GM23248 (cell line): ENCODE results near the gene SMPD1. TPM values are rescaled to one million over a fixed set of nuclear protein-coding genes. Genes with fewer than 3 reads are reported as not detected.

Experiments used
- DNase-seq: peaks from one replicate; pipeline ENCODE4 v3.0.0-alpha.2; 2015
- H2AFZ ChIP-seq: fragments of 200-600 bp; sonication (generic); 2 replicates; pipeline ENCODE4 v1.6.1; 2016; ENCODE audit warnings: antibody characterized with exemption
- H3F3A ChIP-seq: fragments of 200-600 bp; sonication (generic); 2 replicates; pipeline ENCODE4 v1.6.1; 2016; ENCODE audit warnings: mild to moderate bottlenecking, antibody characterized with exemption, mixed run types; ENCODE audit not compliant: insufficient read depth
- H3K27ac ChIP-seq: fragments of 200-600 bp; sonication (generic); 2 replicates; pipeline ENCODE4 v1.5.1; 2016; ENCODE audit warnings: mild to moderate bottlenecking
- H3K27me3 ChIP-seq: fragments of 200-600 bp; sonication (generic); replicated peaks from 2 replicates; pipeline ENCODE4 v1.6.1; 2016; ENCODE audit warnings: mild to moderate bottlenecking; ENCODE audit not compliant: insufficient read depth
- H3K36me3 ChIP-seq: fragments of 200-600 bp; sonication (generic); 2 replicates; pipeline ENCODE4 v1.6.1; 2016; ENCODE audit warnings: low read depth, mild to moderate bottlenecking
- H3K4me1 ChIP-seq: fragments of 200-600 bp; sonication (generic); 2 replicates; pipeline ENCODE4 v1.6.1; 2016; ENCODE audit warnings: mild to moderate bottlenecking; ENCODE audit not compliant: insufficient read depth
- H3K4me2 ChIP-seq: fragments of 200-600 bp; sonication (generic); one replicate; pipeline ENCODE4 v1.6.1; 2016; ENCODE audit warnings: mild to moderate bottlenecking; ENCODE audit not compliant: unreplicated experiment
- H3K4me3 ChIP-seq: fragments of 200-600 bp; sonication (generic); 2 replicates; pipeline ENCODE4 v1.5.1; 2016; ENCODE audit warnings: mild to moderate bottlenecking
- H3K79me2 ChIP-seq: fragments of 200-600 bp; sonication (generic); 2 replicates; pipeline ENCODE4 v1.6.1; 2016; ENCODE audit warnings: mild to moderate bottlenecking; ENCODE audit not compliant: insufficient read depth
- H3K9ac ChIP-seq: fragments of 200-600 bp; sonication (generic); 2 replicates; pipeline ENCODE4 v1.6.1; 2016; ENCODE audit warnings: mild to moderate bottlenecking
- H3K9me2 ChIP-seq: fragments of 200-600 bp; sonication (generic); 2 replicates; pipeline ENCODE4 v1.6.1; 2016; ENCODE audit warnings: mixed run types, mild to moderate bottlenecking, moderate library complexity; ENCODE audit not compliant: insufficient read depth
- H3K9me3 ChIP-seq: fragments of 200-600 bp; sonication (generic); one replicate; pipeline ENCODE4 v1.6.1; 2017; ENCODE audit warnings: low read depth
- H4K20me1 ChIP-seq: fragments of 200-600 bp; sonication (generic); 2 replicates; pipeline ENCODE4 v1.6.0; 2016; ENCODE audit not compliant: insufficient read depth
- EZH2 ChIP-seq: fragments of 200-600 bp; sonication (generic); IDR thresholded peaks from 2 replicates; pipeline ENCODE4 v1.6.1; 2018; ENCODE audit warnings: antibody characterized with exemption, mild to moderate bottlenecking; ENCODE audit not compliant: insufficient read depth, poor library complexity, severe bottlenecking
- EZH2phosphoT487 ChIP-seq: fragments of 200-600 bp; sonication (generic); IDR thresholded peaks from 2 replicates; pipeline ENCODE4 v1.6.1; 2018; ENCODE audit warnings: antibody characterized with exemption, moderate library complexity, mild to moderate bottlenecking, low read depth; ENCODE audit not compliant: insufficient read depth
- WGBS, 2 experiments: methylation state at CpG; one replicate each; pipeline ENCODE4 v1.1.6; 2015 to 2017; ENCODE audit warnings: low lambda C conversion rate in 2 of 2, low coverage in 1 of 2; ENCODE audit errors: missing lambda C conversion rate in 2 of 2; 5-methylcytosine and 5-hydroxymethylcytosine counted together
- in situ Hi-C: fragments of 300-500 bp; cut with MboI; formaldehyde crosslinking; loops from 2 replicates; pipeline ENCODE4 v1.15.0; 2020
- polyA plus RNA-seq: library from polyadenylated mRNA; unstranded; fragments of >200 nt; fragmentation: Nextera tagmentation; extraction: Ambion mirVana; gene quantifications from 2 replicates; pipeline ENCODE4 v1.2.1, GENCODE V29; 2016
- total RNA-seq: library from RNA; depleted of rRNA; stranded (reverse); fragments of >200 nt; shearing (Covaris generic); gene quantifications from 2 replicates; pipeline ENCODE4 v1.2.3, GENCODE V29; 2014

SMPD1 gene
- total and polyA plus RNA-seq, 2 experiments from 2014 or later: 67.9 to 87.8 TPM

- Histone ChIP-seq H3K36me3 (no peaks in the 10 kb centered on the region), H3K9me2 (no peaks in the 10 kb centered on the region), H3K9ac (no peak overlapping the region), H3K4me3 (no peak overlapping the region), H4K20me1 (no peaks in the 10 kb centered on the region), H3K27ac (no peak overlapping the region), H3K4me2 (no peak overlapping the region), H3K4me1 (peaks cover 12% of the 10 kb centered on the region), H3K9me3 (no peaks in the 10 kb centered on the region), H2AFZ (no peak overlapping the region), H3K27me3 (no peaks in the 10 kb centered on the region), H3F3A (peaks cover 27% of the 10 kb centered on the region), H3K79me2 (no peaks in the 10 kb centered on the region)
- WGBS, 2 experiments: 86 to 96% methylated on average over 7 of the region's 7 CpGs
- DNase-seq: no peak
- TF ChIP-seq EZH2 (no peak), EZH2phosphoT487 (no peak)
- in situ Hi-C loops: loop anchor here (10.0 kb wide), 1 partner anchor 60 kb away; the partner anchor contains the start of gene HPX
These were observed 5.1 kb upstream of the SMPD1 start for GRCh38 chr11:6385046-6385777.

DNA sequence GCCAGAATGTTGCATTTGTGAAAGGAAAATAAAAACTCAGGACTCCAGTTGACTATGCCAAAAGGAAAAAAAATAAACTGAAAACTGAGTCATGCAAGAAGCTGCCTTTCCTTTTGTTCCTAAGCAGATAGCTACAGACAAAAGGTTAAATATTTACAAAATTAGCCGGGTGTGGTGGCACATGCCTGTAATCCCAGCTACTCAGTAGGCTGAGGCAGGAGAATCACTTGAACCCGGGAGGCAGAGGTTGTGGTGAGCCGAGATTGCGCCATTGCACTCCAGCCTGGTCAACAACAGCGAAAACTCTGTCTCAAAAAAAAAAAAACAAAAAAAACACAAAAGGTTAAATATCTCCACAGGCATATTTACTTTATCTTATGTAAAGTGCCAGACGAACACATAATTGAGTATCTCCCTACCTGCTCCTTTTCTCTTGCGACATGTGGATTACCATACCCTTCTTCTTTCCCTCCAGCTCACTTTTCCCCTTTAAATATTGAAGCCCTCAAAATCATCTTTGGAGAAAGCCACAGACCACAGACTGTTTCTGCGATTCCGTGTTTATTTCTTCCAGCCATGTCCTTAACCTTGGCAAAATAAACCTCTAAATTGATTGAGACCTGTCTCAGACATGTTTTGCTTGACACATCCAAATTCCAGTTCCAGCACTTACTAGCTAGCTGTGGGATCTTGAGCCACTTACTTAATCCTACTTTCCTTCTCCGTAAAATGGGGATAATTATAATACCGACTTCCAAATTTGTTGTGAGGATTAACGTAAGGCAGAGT, 2.3 kb upstream of the SMPD1 start:
- peak; percentile 36 for DNase-seq
- H3K9me2 ChIP-seq: no peaks in the 10 kb centered on the region
- no peaks in the 10 kb centered on the region for H4K20me1 ChIP-seq
- H3K27ac ChIP-seq: 0 out of 2 replicates have a peak overlapping the region, but pooled peaks have one; percentile 9
- H3K4me1 ChIP-seq: peaks cover 12% of the 10 kb centered on the region
- no peak for TF ChIP-seq EZH2phosphoT487
- TF ChIP-seq EZH2: no peak
- H3K36me3 ChIP-seq: no peaks in the 10 kb centered on the region
- H3K79me2 ChIP-seq: peaks cover 5% of the 10 kb centered on the region; the same call in 1 of the 2 replicates
- peak overlapping the region; percentile 58 for H2AFZ ChIP-seq
- in situ Hi-C loops: loop anchor here (10.0 kb wide), 1 partner anchor 57 kb away; the partner anchor contains the start of gene HPX
- no peak overlapping the region for H3K9ac ChIP-seq
- peaks cover 27% of the 10 kb centered on the region for H3F3A ChIP-seq
- H3K9me3 ChIP-seq: no peaks in the 10 kb centered on the region
- 65% methylated on average over 12 of the region's 12 CpGs for WGBS, 2 experiments
- H3K4me3 ChIP-seq: no peak overlapping the region
- peak overlapping the region; percentile 54 for H3K4me2 ChIP-seq
- H3K27me3 ChIP-seq: no peaks in the 10 kb centered on the region

GRCh38 chr11:6388748-6389147, 1.5 kb upstream of the SMPD1 start:
- 95% methylated on average over 1 of the region's 1 CpG for WGBS, 2 experiments
- H3K27ac ChIP-seq: no peak overlapping the region
- no peak overlapping the region for H3K9ac ChIP-seq
- no peak for DNase-seq
- H3K9me2 ChIP-seq: no peaks in the 10 kb centered on the region
- peaks cover 5% of the 10 kb centered on the region; the same call in 1 of the 2 replicates for H3K79me2 ChIP-seq
- H3K27me3 ChIP-seq: no peaks in the 10 kb centered on the region
- no peaks in the 10 kb centered on the region for H4K20me1 ChIP-seq
- H3F3A ChIP-seq: peaks cover 27% of the 10 kb centered on the region
- TF ChIP-seq EZH2 (no peak), EZH2phosphoT487 (no peak)
- H3K9me3 ChIP-seq: no peaks in the 10 kb centered on the region
- H2AFZ ChIP-seq: 0 out of 2 replicates have a peak overlapping the region, but pooled peaks have one; percentile 76
- H3K4me3 ChIP-seq: no peak overlapping the region
- in situ Hi-C loops: loop anchor here (10.0 kb wide), 1 partner anchor 56 kb away; the partner anchor contains the start of gene HPX
- H3K4me1 ChIP-seq: peaks cover 12% of the 10 kb centered on the region
- H3K4me2 ChIP-seq: no peak overlapping the region
- H3K36me3 ChIP-seq: no peaks in the 10 kb centered on the region

- H3K27me3 ChIP-seq: no peaks in the 10 kb centered on the region
- peak overlapping the region; percentile 47 for H3K27ac ChIP-seq
- no peaks in the 10 kb centered on the region for H4K20me1 ChIP-seq
- no peaks in the 10 kb centered on the region for H3K36me3 ChIP-seq
- H3F3A ChIP-seq: peaks cover 27% of the 10 kb centered on the region
- no peaks in the 10 kb centered on the region for H3K9me2 ChIP-seq
- H3K4me3 ChIP-seq: peak overlapping the region; percentile 83
- no peaks in the 10 kb centered on the region for H3K9me3 ChIP-seq
- H3K4me2 ChIP-seq: peak overlapping the region; percentile 89
- peaks cover 5% of the 10 kb centered on the region; the same call in 1 of the 2 replicates for H3K79me2 ChIP-seq
- H3K4me1 ChIP-seq: peaks cover 12% of the 10 kb centered on the region
- peak overlapping the region; percentile 84 for H3K9ac ChIP-seq
- WGBS, 2 experiments: 20 to 30% methylated on average over 19 of the region's 19 CpGs
- in situ Hi-C loops: no loop called here
- H2AFZ ChIP-seq: peak overlapping the region; percentile 76
- TF ChIP-seq EZH2: no peak
- TF ChIP-seq EZH2phosphoT487: no peak
- DNase-seq: peak; percentile 62
These were observed 620 bp downstream of the SMPD1 start for GRCh38 chr11:6390718-6391469.
